Middle frontal gyrus (tissue), 1 donor: ENCODE data around the gene SCCPDH.
"Not testable (repeated sequence)": the region's sequence is repeated elsewhere in the genome, so short reads cannot be mapped to it uniquely, and the experiment has no call there.

Experiments
- DNase-seq: peaks from one replicate; pipeline ENCODE4 v3.0.0-alpha.2; 2015; ENCODE audit warnings: low spot score; ENCODE audit errors: extremely low spot score

SCCPDH gene

GRCh38 chr1:246724016-246724730 lies at the start of gene SCCPDH:
TSS of gene SCCPDH (plus strand) at chr1:246724409. CDS start at chr1:246724423, 14 bp downstream.
- DNase-seq, result peak; percentile 39

GRCh38 chr1:246677842-246678241 lies 46.4 kb upstream of the SCCPDH start:
- DNase-seq, result no peak

GRCh38 chr1:246678816-246679793 lies 45.1 kb upstream of the SCCPDH start:
- DNase-seq, result no peak

GRCh38 chr1:246679794-246680177 lies 44.4 kb upstream of the SCCPDH start:
- DNase-seq, result no peak

- DNase-seq, result no peak
Observed at GRCh38 chr1:246680190-246680589, 44.0 kb upstream of the SCCPDH start.

- DNase-seq, result no peak
Observed at GRCh38 chr1:246680696-246681130, 43.5 kb upstream of the SCCPDH start.

GRCh38 chr1:246681900-246682895 lies 42.0 kb upstream of the SCCPDH start:
- no peak for DNase-seq

- DNase-seq, result no peak
Observed at GRCh38 chr1:246683521-246683920, 40.7 kb upstream of the SCCPDH start.

GRCh38 chr1:246687002-246687401 lies 37.2 kb upstream of the SCCPDH start:
- DNase-seq, result no peak

- no peak for DNase-seq
Observed at GRCh38 chr1:246689409-246690008, 34.7 kb upstream of the SCCPDH start.

- no peak for DNase-seq
Observed at GRCh38 chr1:246690100-246690499, 34.1 kb upstream of the SCCPDH start.

- DNase-seq, result no peak
Observed at GRCh38 chr1:246691622-246692495, 32.4 kb upstream of the SCCPDH start.

GRCh38 chr1:246694213-246694895 lies 29.9 kb upstream of the SCCPDH start:
- not testable (repeated sequence) for DNase-seq

GRCh38 chr1:246695136-246695535 lies 29.1 kb upstream of the SCCPDH start:
- DNase-seq, result no peak

- no peak for DNase-seq
Observed at GRCh38 chr1:246695666-246696065, 28.5 kb upstream of the SCCPDH start.

GRCh38 chr1:246698466-246699094 lies 25.6 kb upstream of the SCCPDH start:
- no peak for DNase-seq

- peak; percentile 65 for DNase-seq
Observed at GRCh38 chr1:246699095-246699735, 25.0 kb upstream of the SCCPDH start.

GRCh38 chr1:246703581-246703980 lies 20.6 kb upstream of the SCCPDH start:
- DNase-seq, result no peak
